WTC11 (cell line): ENCODE data around the gene PHKB.
"Not testable (repeated sequence)": the region's sequence is repeated elsewhere in the genome, so short reads cannot be mapped to it uniquely, and the experiment has no call there.

ENCODE experiments used
- CREM ChIP-seq: sonication (generic); formaldehyde crosslinking; IDR thresholded peaks from 2 replicates; pipeline ENCODE4 v1.8.1; 2022; ENCODE audit warnings: mild to moderate bottlenecking, missing genetic modification reagents, moderate library complexity
- ELF4 ChIP-seq: sonication (generic); formaldehyde crosslinking; IDR thresholded peaks from 2 replicates; pipeline ENCODE4 v1.8.1; 2022; ENCODE audit warnings: low read depth, mild to moderate bottlenecking, moderate library complexity, missing genetic modification reagents
- HMGA2 ChIP-seq: fragments of 250-450 bp; sonication (Bioruptor Pico); IDR thresholded peaks from 2 replicates; pipeline ENCODE4 v1.4.0; 2021; ENCODE audit warnings: mild to moderate bottlenecking, moderate library complexity
- TEAD1 ChIP-seq: sonication (generic); formaldehyde crosslinking; IDR thresholded peaks from 2 replicates; pipeline ENCODE4 v1.8.0; 2022; ENCODE audit warnings: mild to moderate bottlenecking, missing genetic modification reagents
- ZNF121 ChIP-seq: sonication (generic); formaldehyde crosslinking; IDR thresholded peaks from 2 replicates; pipeline ENCODE4 v1.8.0; 2023; ENCODE audit warnings: missing genetic modification reagents
- ZNF219 ChIP-seq: sonication (generic); formaldehyde crosslinking; IDR thresholded peaks from 2 replicates; pipeline ENCODE4 v1.8.0; 2023; ENCODE audit warnings: missing genetic modification reagents, mild to moderate bottlenecking, borderline replicate concordance
- TF ChIP-seq, protein P1 (sequence below): fragments of 200-600 bp; IDR thresholded peaks from 2 replicates; pipeline ENCODE4 v1.8.0; 2022; ENCODE audit warnings: antibody characterized with exemption
- TF ChIP-seq, protein P2 (sequence below): sonication (generic); formaldehyde crosslinking; conservative IDR thresholded peaks from 2 replicates; pipeline ENCODE4 v1.8.1; 2023; ENCODE audit warnings: mild to moderate bottlenecking, low read depth, missing genetic modification reagents, moderate library complexity
- TF ChIP-seq, protein P3 (sequence below): sonication (generic); formaldehyde crosslinking; IDR thresholded peaks from 2 replicates; pipeline ENCODE4 v1.8.1; 2023; ENCODE audit warnings: mild to moderate bottlenecking, moderate library complexity, missing genetic modification reagents

DNA sequence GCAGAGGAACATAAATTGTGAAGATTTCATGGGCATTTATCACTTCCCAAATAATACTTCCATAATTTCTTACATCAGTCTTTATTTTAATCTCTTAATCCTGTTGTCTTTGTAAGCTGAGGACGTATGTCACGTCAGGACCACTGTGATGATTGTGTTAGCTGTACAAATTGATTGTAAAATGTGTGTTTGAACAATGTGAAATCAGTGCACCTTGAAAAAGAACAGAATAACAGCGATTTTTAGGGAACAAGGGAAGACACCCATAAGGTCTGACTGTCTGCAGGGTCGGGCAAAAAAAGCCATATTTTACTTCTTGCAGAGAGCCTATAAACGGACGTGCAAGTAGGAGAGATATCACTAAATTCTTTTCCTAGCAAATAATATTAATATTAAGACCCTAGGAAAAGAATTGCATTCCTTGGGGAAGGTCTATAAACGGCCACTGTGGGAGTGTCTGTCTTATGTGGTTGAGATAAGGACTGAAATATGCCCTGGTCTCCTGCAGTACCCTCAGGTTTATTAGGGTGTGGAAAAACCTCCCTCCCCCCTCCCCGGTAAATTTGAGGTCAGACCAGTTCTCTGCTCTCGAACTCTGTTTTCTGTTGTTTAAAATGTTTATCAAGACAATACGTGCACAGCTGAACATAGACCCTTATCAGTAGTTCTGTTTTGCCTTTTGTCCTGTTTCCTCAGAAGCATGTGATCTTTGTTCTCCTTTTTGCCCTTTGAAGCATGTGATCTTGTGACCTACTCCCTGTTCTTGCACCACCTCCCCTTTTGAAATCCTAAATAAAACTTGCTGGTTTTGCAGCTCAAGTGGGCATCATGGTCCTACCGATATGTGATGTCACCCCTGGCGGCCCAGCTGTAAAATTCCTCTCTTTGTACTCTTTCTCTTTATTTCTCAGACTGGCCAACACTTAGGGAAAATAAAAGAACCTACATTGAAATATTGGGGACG is 78.9 kb downstream of the PHKB start:
- TF ChIP-seq, protein P1, sequence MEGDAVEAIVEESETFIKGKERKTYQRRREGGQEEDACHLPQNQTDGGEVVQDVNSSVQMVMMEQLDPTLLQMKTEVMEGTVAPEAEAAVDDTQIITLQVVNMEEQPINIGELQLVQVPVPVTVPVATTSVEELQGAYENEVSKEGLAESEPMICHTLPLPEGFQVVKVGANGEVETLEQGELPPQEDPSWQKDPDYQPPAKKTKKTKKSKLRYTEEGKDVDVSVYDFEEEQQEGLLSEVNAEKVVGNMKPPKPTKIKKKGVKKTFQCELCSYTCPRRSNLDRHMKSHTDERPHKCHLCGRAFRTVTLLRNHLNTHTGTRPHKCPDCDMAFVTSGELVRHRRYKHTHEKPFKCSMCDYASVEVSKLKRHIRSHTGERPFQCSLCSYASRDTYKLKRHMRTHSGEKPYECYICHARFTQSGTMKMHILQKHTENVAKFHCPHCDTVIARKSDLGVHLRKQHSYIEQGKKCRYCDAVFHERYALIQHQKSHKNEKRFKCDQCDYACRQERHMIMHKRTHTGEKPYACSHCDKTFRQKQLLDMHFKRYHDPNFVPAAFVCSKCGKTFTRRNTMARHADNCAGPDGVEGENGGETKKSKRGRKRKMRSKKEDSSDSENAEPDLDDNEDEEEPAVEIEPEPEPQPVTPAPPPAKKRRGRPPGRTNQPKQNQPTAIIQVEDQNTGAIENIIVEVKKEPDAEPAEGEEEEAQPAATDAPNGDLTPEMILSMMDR: not testable (repeated sequence)
- TF ChIP-seq TEAD1 (CRISPR knock-in tag); ELF4 (CRISPR knock-in tag); HMGA2 (CRISPR knock-in tag); ZNF121 (CRISPR knock-in tag); ZNF219; CREM (CRISPR knock-in tag): not testable (repeated sequence)
- TF ChIP-seq, protein P2, sequence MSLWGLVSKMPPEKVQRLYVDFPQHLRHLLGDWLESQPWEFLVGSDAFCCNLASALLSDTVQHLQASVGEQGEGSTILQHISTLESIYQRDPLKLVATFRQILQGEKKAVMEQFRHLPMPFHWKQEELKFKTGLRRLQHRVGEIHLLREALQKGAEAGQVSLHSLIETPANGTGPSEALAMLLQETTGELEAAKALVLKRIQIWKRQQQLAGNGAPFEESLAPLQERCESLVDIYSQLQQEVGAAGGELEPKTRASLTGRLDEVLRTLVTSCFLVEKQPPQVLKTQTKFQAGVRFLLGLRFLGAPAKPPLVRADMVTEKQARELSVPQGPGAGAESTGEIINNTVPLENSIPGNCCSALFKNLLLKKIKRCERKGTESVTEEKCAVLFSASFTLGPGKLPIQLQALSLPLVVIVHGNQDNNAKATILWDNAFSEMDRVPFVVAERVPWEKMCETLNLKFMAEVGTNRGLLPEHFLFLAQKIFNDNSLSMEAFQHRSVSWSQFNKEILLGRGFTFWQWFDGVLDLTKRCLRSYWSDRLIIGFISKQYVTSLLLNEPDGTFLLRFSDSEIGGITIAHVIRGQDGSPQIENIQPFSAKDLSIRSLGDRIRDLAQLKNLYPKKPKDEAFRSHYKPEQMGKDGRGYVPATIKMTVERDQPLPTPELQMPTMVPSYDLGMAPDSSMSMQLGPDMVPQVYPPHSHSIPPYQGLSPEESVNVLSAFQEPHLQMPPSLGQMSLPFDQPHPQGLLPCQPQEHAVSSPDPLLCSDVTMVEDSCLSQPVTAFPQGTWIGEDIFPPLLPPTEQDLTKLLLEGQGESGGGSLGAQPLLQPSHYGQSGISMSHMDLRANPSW: not testable (repeated sequence)
- TF ChIP-seq, protein P3, sequence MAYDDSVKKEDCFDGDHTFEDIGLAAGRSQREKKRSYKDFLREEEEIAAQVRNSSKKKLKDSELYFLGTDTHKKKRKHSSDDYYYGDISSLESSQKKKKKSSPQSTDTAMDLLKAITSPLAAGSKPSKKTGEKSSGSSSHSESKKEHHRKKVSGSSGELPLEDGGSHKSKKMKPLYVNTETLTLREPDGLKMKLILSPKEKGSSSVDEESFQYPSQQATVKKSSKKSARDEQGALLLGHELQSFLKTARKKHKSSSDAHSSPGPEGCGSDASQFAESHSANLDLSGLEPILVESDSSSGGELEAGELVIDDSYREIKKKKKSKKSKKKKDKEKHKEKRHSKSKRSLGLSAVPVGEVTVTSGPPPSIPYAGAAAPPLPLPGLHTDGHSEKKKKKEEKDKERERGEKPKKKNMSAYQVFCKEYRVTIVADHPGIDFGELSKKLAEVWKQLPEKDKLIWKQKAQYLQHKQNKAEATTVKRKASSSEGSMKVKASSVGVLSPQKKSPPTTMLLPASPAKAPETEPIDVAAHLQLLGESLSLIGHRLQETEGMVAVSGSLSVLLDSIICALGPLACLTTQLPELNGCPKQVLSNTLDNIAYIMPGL (CRISPR knock-in tag): not testable (repeated sequence)
